Transverse colon (tissue), 3 donors: Measurements from ENCODE around the gene RAB8B.

ENCODE experiments used
- CTCF ChIP-seq, 5 experiments: fragments of 200-600 bp in 3 of 5; fragments of 450-650 bp in 2 of 5; sonication (generic) in 3 of 5; IDR thresholded peaks; 1 replicate in 2 of 5; 2 replicates in 3 of 5; pipeline ENCODE4 v1.5.1; 2016 to 2017; ENCODE audit warnings: antibody characterized with exemption in 5 of 5, inconsistent platforms in 3 of 5, mild to moderate bottlenecking in 2 of 5, moderate library complexity in 1 of 5
- EP300 ChIP-seq: sonication (generic); formaldehyde crosslinking; IDR thresholded peaks from one replicate; pipeline ENCODE4 v1.6.1; 2017; ENCODE audit warnings: antibody characterized with exemption, low read depth
- POLR2A ChIP-seq: fragments of 450-650 bp; IDR thresholded peaks from one replicate; pipeline ENCODE4 v1.6.1; 2016; ENCODE audit warnings: antibody characterized with exemption, mild to moderate bottlenecking, moderate library complexity

- TF ChIP-seq CTCF (IDR thresholded peaks at IDR 0.05) (no peak), EP300 (no peak), POLR2A (no peak)
These were observed 11.4 kb upstream of the RAB8B start for GRCh38 chr15:63178034-63178433.
